Endodermal cell (in vitro differentiated cells): Measurements from ENCODE around the gene ARFGEF3. TPM values are rescaled to one million over a fixed set of nuclear protein-coding genes. Genes with fewer than 3 reads are reported as not detected.

Experiments
- DNase-seq: peaks from one replicate; pipeline ENCODE4 v3.0.0-alpha.2; 2017
- H3K27ac ChIP-seq: 2 replicates; pipeline ENCODE4 v1.5.1; 2013; ENCODE audit warnings: mild to moderate bottlenecking, low read depth, low read length, moderate library complexity
- H3K27me3 ChIP-seq: 2 replicates; pipeline ENCODE4 v1.6.1; 2013; ENCODE audit warnings: mild to moderate bottlenecking, low read length, moderate library complexity; ENCODE audit not compliant: insufficient read depth, control insufficient read depth, poor library complexity, severe bottlenecking
- H3K36me3 ChIP-seq: 2 replicates; pipeline ENCODE4 v1.7.0; 2013; ENCODE audit warnings: mild to moderate bottlenecking, low read length, moderate library complexity; ENCODE audit not compliant: control insufficient read depth, insufficient read depth
- H3K4me1 ChIP-seq: one replicate; pipeline ENCODE4 v1.7.0; 2013; ENCODE audit warnings: low read length; ENCODE audit not compliant: control insufficient read depth, insufficient read depth
- H3K4me3 ChIP-seq: 2 replicates; pipeline ENCODE4 v1.5.1; 2013; ENCODE audit warnings: mild to moderate bottlenecking, low read length, moderate library complexity
- H3K9ac ChIP-seq: 2 replicates; pipeline ENCODE4 v1.6.1; 2013; ENCODE audit warnings: mild to moderate bottlenecking, low read length, moderate library complexity; ENCODE audit not compliant: poor library complexity, severe bottlenecking; ENCODE audit errors: extremely low read depth
- H3K9me3 ChIP-seq: 2 replicates; pipeline ENCODE4 v1.6.1; 2013; ENCODE audit warnings: mild to moderate bottlenecking, low read length, moderate library complexity; ENCODE audit not compliant: control insufficient read depth
- H3K27ac Mint-ChIP-seq: 2 replicates; pipeline ENCODE4 v1.8.0; 2020; ENCODE audit warnings: mixed read lengths
- H3K27me3 Mint-ChIP-seq: 2 replicates; pipeline ENCODE4 v1.8.0; 2021; ENCODE audit warnings: mild to moderate bottlenecking, mixed read lengths; ENCODE audit not compliant: insufficient read depth
- H3K36me3 Mint-ChIP-seq: 2 replicates; pipeline ENCODE4 v1.8.0; 2020; ENCODE audit warnings: low read depth, mixed read lengths
- H3K4me1 Mint-ChIP-seq: 2 replicates; pipeline ENCODE4 v1.8.0; 2020; ENCODE audit warnings: mixed read lengths
- H3K4me3 Mint-ChIP-seq: 2 replicates; pipeline ENCODE4 v1.8.0; 2020; ENCODE audit warnings: mild to moderate bottlenecking, moderate library complexity, mixed read lengths
- H3K9me3 Mint-ChIP-seq: 2 replicates; pipeline ENCODE4 v1.8.0; 2020; ENCODE audit warnings: mild to moderate bottlenecking, mixed read lengths
- CTCF ChIP-seq: fragments of 200-600 bp; sonication (generic); conservative IDR thresholded peaks from 2 replicates; pipeline ENCODE4 v1.5.0; 2021; ENCODE audit warnings: antibody characterized with exemption, mild to moderate bottlenecking
- WGBS, 2 experiments: methylation state at CpG; one replicate each; pipeline versions ENCODE4 v1.1.5 to v1.1.7; 2013; ENCODE audit warnings: missing lambda C conversion rate in 2 of 2, mixed read lengths in 1 of 2; ENCODE audit not compliant: insufficient coverage in 1 of 2, insufficient read length in 1 of 2; 5-methylcytosine and 5-hydroxymethylcytosine counted together
- total RNA-seq, 2 donors: library from RNA; stranded (reverse); fragmentation: NEBNext Ultra II Directional in 1 of 2; extraction: Animal tissue kit (Norgen Biotek cat#: 25700) in 1 of 2; gene quantifications; 2 replicates in 1 of 2; 3 replicates in 1 of 2; pipeline ENCODE4 v1.2.1, GENCODE V29; 2021

Gene ARFGEF3
- total RNA-seq, 2 donors from 2014 or later, result 10.9 to 14.3 TPM

GRCh38 chr6:138229663-138230179, 68.0 kb downstream of the ARFGEF3 start:
- Mint-ChIP-seq H3K4me3 (no peak overlapping the region), H3K36me3 (no peaks in the 10 kb centered on the region), H3K27ac (no peak overlapping the region), H3K9me3 (no peaks in the 10 kb centered on the region), H3K27me3 (no peaks in the 10 kb centered on the region), H3K4me1 (peaks cover 33% of the 10 kb centered on the region)
- peaks cover 4% of the 10 kb centered on the region for H3K36me3 ChIP-seq
- WGBS, 2 experiments, result 96 to 97% methylated on average over 9 to 11 of the region's 11 CpGs
- no peaks in the 10 kb centered on the region for H3K9me3 ChIP-seq
- H3K27ac ChIP-seq, result no peak overlapping the region
- H3K9ac ChIP-seq, result no peak overlapping the region
- peaks cover 17% of the 10 kb centered on the region for H3K4me1 ChIP-seq
- no peak for TF ChIP-seq CTCF
- H3K4me3 ChIP-seq, result no peak overlapping the region
- no peak for DNase-seq
- H3K27me3 ChIP-seq, result no peaks in the 10 kb centered on the region

GRCh38 chr6:138230221-138230620, 68.5 kb downstream of the ARFGEF3 start:
- Histone ChIP-seq H3K27me3 (no peaks in the 10 kb centered on the region), H3K4me1 (peaks cover 17% of the 10 kb centered on the region), H3K4me3 (no peak overlapping the region), H3K9me3 (no peaks in the 10 kb centered on the region), H3K27ac (no peak overlapping the region), H3K36me3 (peaks cover 4% of the 10 kb centered on the region), H3K9ac (no peak overlapping the region)
- TF ChIP-seq CTCF, result no peak
- H3K4me1 Mint-ChIP-seq, result peaks cover 33% of the 10 kb centered on the region
- no peaks in the 10 kb centered on the region for H3K36me3 Mint-ChIP-seq
- no peak overlapping the region for H3K27ac Mint-ChIP-seq
- H3K4me3 Mint-ChIP-seq, result no peak overlapping the region
- DNase-seq, result no peak
- no peaks in the 10 kb centered on the region for H3K27me3 Mint-ChIP-seq
- no peaks in the 10 kb centered on the region for H3K9me3 Mint-ChIP-seq

GRCh38 chr6:138230759-138231380, 69.1 kb downstream of the ARFGEF3 start:
- no peaks in the 10 kb centered on the region for H3K9me3 ChIP-seq
- Mint-ChIP-seq H3K27ac (peak overlapping the region; percentile 13), H3K9me3 (no peaks in the 10 kb centered on the region), H3K27me3 (no peaks in the 10 kb centered on the region), H3K36me3 (no peaks in the 10 kb centered on the region), H3K4me1 (peaks cover 33% of the 10 kb centered on the region), H3K4me3 (no peak overlapping the region)
- no peak for TF ChIP-seq CTCF
- no peak overlapping the region for H3K27ac ChIP-seq
- H3K36me3 ChIP-seq, result peaks cover 4% of the 10 kb centered on the region
- no peak overlapping the region for H3K4me3 ChIP-seq
- no peak overlapping the region for H3K9ac ChIP-seq
- no peaks in the 10 kb centered on the region for H3K27me3 ChIP-seq
- H3K4me1 ChIP-seq, result peaks cover 17% of the 10 kb centered on the region
- 90 to 93% methylated on average over 3 of the region's 3 CpGs for WGBS, 2 experiments
- no peak for DNase-seq
